Mucosa of stomach (tissue), 1 donor: Measurements from ENCODE around the gene ACTG1.

Experiments used
- H3K27me3 ChIP-seq: one replicate; pipeline ENCODE4 v1.7.0; 2013; ENCODE audit warnings: mild to moderate bottlenecking, low read length; ENCODE audit not compliant: control insufficient read depth, insufficient read depth
- H3K36me3 ChIP-seq: one replicate; pipeline ENCODE4 v1.7.0; 2013; ENCODE audit warnings: low read length; ENCODE audit not compliant: control insufficient read depth, insufficient read depth
- H3K4me1 ChIP-seq: one replicate; pipeline ENCODE4 v1.7.0; 2013; ENCODE audit warnings: mild to moderate bottlenecking, low read length; ENCODE audit not compliant: control insufficient read depth, insufficient read depth
- H3K4me3 ChIP-seq: one replicate; pipeline ENCODE4 v1.7.0; 2013; ENCODE audit warnings: low read length
- H3K9ac ChIP-seq: one replicate; pipeline ENCODE4 v1.7.0; 2013; ENCODE audit warnings: mild to moderate bottlenecking, low read length, moderate library complexity
- H3K9me3 ChIP-seq: one replicate; pipeline ENCODE4 v1.7.0; 2013; ENCODE audit warnings: mild to moderate bottlenecking, low read length, moderate library complexity; ENCODE audit not compliant: control insufficient read depth
- donor health status: Pancreatic carcinoma.

The ACTG1 gene

DNA sequence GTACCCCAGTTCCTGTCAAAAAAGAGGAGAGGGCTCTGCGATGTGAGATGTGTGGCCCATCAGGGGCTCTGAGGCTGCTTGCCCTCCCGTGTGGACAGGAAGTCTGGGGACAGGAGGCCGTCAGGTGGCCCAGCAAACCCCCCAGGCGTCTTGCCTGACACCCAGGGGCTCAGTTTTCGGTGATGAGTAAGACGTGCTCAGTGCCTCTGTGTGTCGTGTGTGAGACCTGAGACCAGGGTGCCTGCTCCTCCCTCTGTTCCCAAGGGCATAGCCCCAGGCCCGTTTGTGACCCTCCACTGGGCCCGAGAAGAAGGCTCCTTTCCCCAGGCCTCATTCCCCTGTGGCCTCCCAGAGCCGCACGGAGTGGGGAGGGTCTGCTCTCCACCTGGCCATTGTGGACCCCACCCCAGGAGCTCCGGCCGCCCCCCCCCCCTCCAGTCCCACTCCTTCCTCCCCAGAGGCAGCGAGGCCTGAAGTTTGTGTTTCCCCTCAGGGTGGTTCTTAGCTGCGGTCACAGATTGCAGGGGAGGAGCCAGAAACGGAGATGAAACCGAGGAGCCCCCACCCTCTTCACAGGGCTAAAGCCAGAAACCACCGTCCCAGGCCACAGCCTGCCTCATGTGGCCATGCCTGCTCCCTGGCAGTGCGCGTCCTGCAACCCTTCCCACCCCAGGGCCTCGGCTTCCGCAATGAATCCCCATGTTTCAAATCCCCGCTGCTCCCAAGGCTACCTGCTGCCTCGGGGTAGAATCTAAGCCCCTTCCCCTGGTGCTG is 4.9 kb upstream of the ACTG1 start:
- H3K36me3 ChIP-seq, result no peaks in the 10 kb centered on the region
- peak overlapping the region; percentile 22 for H3K9ac ChIP-seq
- H3K27me3 ChIP-seq, result peaks cover 1% of the 10 kb centered on the region
- peaks cover 47% of the 10 kb centered on the region for H3K4me1 ChIP-seq
- no peaks in the 10 kb centered on the region for H3K9me3 ChIP-seq
- no peak overlapping the region for H3K4me3 ChIP-seq

DNA sequence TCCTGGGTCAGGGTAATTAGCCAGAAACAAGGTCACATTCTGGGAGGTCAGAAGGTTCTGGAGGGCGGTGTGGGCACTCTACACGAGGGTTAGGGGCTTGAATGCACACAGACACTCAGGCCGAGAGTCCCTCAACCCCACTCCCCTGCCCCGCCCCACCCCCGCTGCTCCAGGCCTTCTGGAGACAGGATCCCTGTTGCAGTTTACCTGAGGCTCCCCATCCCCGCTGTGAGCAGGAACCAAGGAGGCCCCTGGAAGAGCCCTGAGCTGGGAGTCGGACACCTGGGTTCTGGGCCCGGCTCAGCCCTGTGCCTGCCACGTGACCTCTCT is 4.4 kb upstream of the ACTG1 start:
- peak overlapping the region; percentile 86 for H3K9ac ChIP-seq
- H3K4me3 ChIP-seq, result no peak overlapping the region
- H3K4me1 ChIP-seq, result peaks cover 47% of the 10 kb centered on the region

DNA sequence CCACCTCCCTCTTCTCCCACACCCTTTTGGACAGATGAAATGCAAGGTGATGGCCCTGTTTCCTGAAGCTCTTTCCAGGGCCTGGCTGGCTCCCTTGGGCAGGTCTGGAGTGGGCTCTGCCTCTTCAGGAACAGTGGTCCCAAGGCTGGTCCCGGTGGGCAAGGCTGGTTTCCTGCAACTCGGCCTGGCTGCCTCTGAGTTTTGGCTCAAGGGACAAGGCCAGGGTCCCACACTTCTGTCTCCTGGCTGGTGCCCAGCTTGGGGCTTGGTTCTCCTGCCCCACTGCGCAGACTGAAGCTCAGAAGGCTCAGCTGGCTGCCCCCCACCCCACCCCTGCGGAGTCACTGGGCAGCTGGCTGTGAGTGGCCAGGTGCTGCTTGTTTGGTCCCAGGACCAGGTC is 3.8 kb upstream of the ACTG1 start:
- Histone ChIP-seq H3K27me3 (no peaks in the 10 kb centered on the region), H3K4me3 (peak overlapping the region; percentile 28), H3K36me3 (peaks cover 7% of the 10 kb centered on the region), H3K9ac (peak overlapping the region; percentile 86), H3K9me3 (no peaks in the 10 kb centered on the region), H3K4me1 (peaks cover 47% of the 10 kb centered on the region)

More for the DNA sequence above, 4.4 kb upstream of the ACTG1 start:
- Histone ChIP-seq H3K27me3 (no peaks in the 10 kb centered on the region), H3K36me3 (peaks cover 1% of the 10 kb centered on the region), H3K9me3 (no peaks in the 10 kb centered on the region)

DNA sequence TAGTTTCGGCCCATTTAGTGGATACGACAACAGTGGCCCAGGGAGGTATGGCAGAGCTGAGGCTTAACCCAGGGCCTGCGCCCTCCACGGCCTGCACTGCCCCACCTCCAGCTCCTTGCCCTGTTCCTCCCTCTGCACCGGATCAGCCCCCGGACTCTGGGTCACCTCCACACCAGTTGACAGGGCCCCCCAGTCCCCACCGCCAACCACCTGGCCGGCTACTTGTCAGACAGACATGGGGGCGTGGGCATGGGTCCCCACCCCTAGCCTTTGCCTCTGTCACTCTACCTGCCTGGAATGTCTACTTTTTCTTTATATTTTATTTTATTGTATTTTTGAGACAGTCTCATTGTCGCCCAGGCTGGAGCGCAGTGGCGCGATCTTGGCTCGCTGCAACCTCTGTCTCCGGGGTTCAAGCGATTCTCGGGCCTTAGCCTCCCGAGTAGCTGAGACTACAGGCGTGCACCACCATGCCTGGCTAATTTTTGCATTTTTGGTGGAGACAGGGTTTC is 3.0 kb upstream of the ACTG1 start:
- Histone ChIP-seq H3K9ac (peak overlapping the region; percentile 86), H3K27me3 (no peaks in the 10 kb centered on the region), H3K4me1 (peaks cover 47% of the 10 kb centered on the region), H3K4me3 (peak overlapping the region; percentile 80), H3K36me3 (peaks cover 15% of the 10 kb centered on the region), H3K9me3 (no peaks in the 10 kb centered on the region)

DNA sequence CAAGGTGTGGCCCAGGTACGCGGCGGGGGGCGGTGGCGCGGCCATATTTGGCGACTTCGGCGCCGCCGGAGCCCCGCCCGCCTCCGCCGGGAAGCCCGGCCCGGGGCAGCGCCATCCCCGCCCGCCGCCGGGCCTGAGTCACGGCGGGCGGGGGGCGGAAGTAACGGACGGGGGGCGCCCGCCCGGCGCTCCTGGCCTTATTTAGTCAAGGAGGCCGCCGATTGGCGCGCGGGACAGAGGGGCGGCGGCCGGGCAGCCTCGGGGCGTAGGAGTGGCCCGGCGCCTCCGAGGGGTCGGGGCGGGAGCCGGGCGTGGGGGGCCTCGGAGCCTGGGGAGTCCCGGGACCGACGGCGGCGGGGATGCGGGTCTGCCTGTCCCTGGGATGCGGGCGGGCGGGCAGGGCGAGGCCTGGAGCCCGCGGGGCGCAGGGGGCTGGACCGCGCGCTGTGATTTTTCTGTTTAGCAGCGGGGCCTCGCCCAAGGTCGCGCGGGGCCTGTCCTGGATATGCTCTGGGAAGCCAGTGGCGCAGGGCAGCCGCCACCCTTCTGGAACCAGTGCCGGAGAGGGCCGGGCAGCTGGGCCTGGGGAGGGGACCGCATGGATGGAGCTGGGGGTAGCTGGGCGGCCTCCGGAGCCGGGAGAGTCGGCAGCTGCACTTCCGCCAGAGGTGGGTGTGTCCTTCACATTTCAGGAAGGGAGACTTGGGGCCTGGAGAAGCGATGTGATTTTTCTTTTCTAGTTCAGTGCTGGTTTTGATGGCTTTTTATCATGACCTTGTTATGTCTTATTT is 2.3 kb upstream of the ACTG1 start:
- H3K9ac ChIP-seq, result peak overlapping the region; percentile 99
- H3K4me1 ChIP-seq, result peaks cover 43% of the 10 kb centered on the region
- H3K4me3 ChIP-seq, result peak overlapping the region; percentile 80
- H3K36me3 ChIP-seq, result peaks cover 22% of the 10 kb centered on the region
- no peaks in the 10 kb centered on the region for H3K27me3 ChIP-seq
- no peaks in the 10 kb centered on the region for H3K9me3 ChIP-seq

DNA sequence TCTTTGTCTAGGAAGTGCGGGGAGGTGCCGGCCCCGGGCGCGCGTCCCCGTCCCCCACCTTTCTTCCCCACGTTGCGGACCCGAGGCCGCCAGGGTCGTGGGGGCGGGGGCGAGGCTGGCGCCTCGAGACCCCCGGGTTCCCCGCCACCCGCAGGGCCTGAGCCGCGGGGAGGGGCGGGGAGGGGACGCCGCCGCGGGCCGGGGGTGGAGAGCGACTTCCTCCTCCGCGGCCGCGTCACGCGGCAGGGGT is 1.8 kb upstream of the ACTG1 start:
- H3K9ac ChIP-seq, result peak overlapping the region; percentile 99
- H3K27me3 ChIP-seq, result no peaks in the 10 kb centered on the region
- peaks cover 40% of the 10 kb centered on the region for H3K4me1 ChIP-seq
- no peaks in the 10 kb centered on the region for H3K9me3 ChIP-seq
- H3K4me3 ChIP-seq, result peak overlapping the region; percentile 73
- peaks cover 27% of the 10 kb centered on the region for H3K36me3 ChIP-seq

DNA sequence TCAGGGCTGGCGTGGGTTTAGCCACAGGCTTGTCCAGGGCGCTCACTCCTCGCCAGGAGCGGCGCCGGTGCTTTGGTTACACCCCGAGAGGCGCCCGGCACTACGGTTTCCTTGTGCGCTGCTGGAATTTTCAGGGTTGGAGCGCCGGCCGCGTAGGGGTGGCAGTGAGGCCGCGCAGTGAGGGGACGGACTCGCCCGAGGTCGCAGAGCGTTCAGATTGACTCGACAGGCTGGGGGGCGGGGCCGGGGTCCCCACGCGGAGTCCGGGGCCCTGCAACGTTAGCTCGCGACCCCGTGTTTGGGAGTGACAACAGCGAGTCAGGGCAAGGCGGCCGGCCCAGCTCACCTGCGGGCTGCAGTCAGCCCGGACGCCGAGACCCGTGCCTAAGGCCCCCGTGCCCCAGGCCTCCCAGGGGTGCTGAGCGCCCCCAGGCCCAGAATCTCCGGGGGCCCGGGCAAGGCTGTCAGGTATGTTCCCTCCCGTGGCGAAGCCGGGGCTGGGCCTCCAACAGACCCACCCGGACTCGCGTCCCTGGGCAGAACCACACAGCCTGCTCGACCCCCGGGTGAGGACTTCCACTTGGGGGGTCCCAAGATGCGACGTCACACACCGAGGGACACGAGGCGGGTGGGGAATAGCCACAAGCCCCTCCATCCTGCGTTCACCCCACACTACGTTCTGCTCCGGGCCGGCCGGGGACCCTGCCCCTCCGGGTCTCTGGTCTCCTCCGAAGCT is 1.3 kb upstream of the ACTG1 start:
- H3K4me1 ChIP-seq, result peaks cover 41% of the 10 kb centered on the region
- no peaks in the 10 kb centered on the region for H3K27me3 ChIP-seq
- peak overlapping the region; percentile 99 for H3K9ac ChIP-seq

DNA sequence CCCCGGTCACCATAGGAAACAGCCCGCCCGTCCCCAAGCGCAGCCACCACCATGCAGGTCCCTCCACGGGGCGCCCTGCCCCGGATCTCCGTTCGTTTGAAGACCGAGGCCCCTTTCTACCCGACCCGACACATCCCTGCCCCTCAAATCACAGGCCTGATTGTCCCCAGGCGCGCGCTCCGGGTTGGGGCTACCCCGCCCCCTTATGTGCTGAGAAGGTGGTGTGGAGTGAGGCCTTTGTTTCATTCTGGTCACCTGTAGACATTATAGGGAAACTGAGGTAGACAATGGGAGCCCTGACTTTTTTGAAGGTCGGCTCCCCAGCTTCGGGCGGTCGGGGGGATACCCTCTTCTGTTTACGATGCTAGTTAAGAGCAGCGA is 763 bp upstream of the ACTG1 start:
- peak overlapping the region; percentile 99 for H3K9ac ChIP-seq
- peak overlapping the region; percentile 73 for H3K4me3 ChIP-seq
- peaks cover 28% of the 10 kb centered on the region for H3K36me3 ChIP-seq
- no peaks in the 10 kb centered on the region for H3K27me3 ChIP-seq
- H3K9me3 ChIP-seq, result no peaks in the 10 kb centered on the region
- peaks cover 38% of the 10 kb centered on the region for H3K4me1 ChIP-seq

More for the DNA sequence above, 1.3 kb upstream of the ACTG1 start:
- no peaks in the 10 kb centered on the region for H3K9me3 ChIP-seq
- H3K4me3 ChIP-seq, result peak overlapping the region; percentile 73
- H3K36me3 ChIP-seq, result peaks cover 28% of the 10 kb centered on the region

DNA sequence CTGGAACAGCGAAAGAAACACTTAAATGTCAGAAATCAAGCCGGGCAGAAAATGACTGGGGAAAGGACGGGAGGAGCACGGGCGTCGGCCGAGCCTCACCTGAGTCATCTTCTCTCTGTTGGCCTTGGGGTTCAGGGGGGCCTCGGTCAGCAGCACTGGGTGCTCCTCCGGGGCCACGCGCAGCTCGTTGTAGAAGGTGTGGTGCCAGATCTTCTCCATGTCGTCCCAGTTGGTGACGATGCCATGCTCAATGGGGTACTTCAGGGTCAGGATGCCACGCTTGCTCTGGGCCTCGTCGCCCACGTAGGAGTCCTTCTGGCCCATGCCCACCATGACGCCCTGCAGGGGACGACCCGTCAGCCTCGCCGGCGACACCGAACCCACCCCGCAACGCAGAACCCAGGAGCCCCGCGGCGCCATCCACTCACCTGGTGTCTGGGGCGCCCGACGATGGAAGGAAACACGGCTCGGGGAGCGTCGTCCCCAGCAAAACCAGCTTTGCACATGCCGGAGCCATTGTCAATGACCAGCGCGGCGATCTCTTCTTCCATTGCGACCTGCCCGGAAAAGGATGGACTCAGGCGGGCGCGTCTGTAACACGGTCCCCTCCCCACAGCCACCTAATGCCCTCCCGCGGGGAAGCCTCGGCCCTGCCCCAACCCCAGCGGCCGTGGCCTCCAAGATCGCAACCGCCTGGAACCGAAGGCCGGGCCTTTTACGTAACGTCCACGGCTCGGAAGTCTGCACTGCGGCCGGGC is 616 bp downstream of the ACTG1 start:
- Histone ChIP-seq H3K4me1 (peaks cover 26% of the 10 kb centered on the region), H3K9ac (peak overlapping the region; percentile 96)

DNA sequence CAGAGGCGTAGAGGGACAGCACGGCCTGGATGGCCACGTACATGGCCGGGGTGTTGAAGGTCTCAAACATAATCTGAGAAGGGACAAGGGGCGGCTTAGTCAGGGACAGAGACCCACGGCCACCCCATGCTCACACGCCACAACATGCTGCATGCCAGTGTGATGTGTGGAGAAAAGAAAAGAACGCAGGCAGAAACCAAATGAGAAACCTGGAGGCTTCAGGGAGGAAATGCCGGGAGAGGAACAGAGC is 1.1 kb downstream of the ACTG1 start:
- H3K9ac ChIP-seq, result peak overlapping the region; percentile 96
- H3K9me3 ChIP-seq, result no peaks in the 10 kb centered on the region
- no peaks in the 10 kb centered on the region for H3K27me3 ChIP-seq
- peaks cover 28% of the 10 kb centered on the region for H3K36me3 ChIP-seq
- H3K4me1 ChIP-seq, result peaks cover 21% of the 10 kb centered on the region
- peak overlapping the region; percentile 92 for H3K4me3 ChIP-seq

More for the DNA sequence above, 616 bp downstream of the ACTG1 start:
- Histone ChIP-seq H3K9me3 (no peaks in the 10 kb centered on the region), H3K4me3 (peak overlapping the region; percentile 92), H3K27me3 (no peaks in the 10 kb centered on the region), H3K36me3 (peaks cover 28% of the 10 kb centered on the region)

DNA sequence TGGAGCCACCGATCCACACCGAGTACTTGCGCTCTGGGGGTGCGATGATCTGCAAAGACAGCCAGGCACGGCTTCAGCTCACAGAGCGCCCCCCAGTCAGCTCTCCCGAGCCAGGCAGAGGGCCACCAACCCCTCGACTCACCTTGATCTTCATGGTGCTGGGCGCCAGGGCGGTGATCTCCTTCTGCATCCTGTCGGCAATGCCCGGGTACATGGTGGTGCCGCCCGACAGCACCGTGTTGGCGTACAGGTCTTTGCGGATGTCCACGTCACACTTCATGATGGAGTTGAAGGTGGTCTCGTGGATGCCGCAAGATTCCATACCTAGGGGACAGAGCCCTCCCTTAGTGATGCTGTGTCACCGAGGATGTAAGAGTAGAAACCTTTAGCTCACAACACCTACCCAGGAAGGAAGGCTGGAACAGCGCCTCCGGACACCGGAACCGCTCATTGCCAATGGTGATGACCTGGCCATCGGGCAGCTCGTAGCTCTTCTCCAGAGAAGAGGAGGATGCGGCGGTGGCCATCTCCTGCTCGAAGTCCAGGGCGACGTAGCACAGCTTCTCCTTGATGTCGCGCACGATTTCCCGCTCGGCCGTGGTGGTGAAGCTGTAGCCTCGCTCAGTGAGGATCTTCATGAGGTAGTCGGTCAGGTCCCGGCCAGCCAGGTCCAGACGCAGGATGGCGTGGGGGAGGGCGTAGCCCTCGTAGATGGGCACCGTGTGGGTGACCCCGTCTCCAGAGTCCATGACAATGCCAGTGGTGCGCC is 1.6 kb downstream of the ACTG1 start:
- Histone ChIP-seq H3K4me1 (peaks cover 16% of the 10 kb centered on the region), H3K36me3 (peaks cover 28% of the 10 kb centered on the region), H3K27me3 (no peaks in the 10 kb centered on the region), H3K9me3 (no peaks in the 10 kb centered on the region), H3K9ac (peak overlapping the region; percentile 96), H3K4me3 (peak overlapping the region; percentile 92)
